UCSD-AML1 (cell line): Measurements from ENCODE around the gene CDKN1C.

Experiments
- DNase-seq: peaks from one replicate; lab custom pipeline; 2025; ENCODE audit not compliant: unreplicated experiment; lab: John Stamatoyannopoulos, UW

Gene CDKN1C

GRCh38 chr11:2870460-2870859, 15.1 kb downstream of the CDKN1C start:
- no peak for DNase-seq

- no peak for DNase-seq
These were observed 15.8 kb downstream of the CDKN1C start for GRCh38 chr11:2869561-2870427.

GRCh38 chr11:2869134-2869526, 16.4 kb downstream of the CDKN1C start:
- no peak for DNase-seq

GRCh38 chr11:2868506-2869133, 17.0 kb downstream of the CDKN1C start:
- no peak for DNase-seq

- DNase-seq = no peak
These were observed 17.7 kb downstream of the CDKN1C start for GRCh38 chr11:2867722-2868505.

- no peak for DNase-seq
These were observed 18.4 kb downstream of the CDKN1C start for GRCh38 chr11:2867142-2867541.

GRCh38 chr11:2865922-2866577, 19.5 kb downstream of the CDKN1C start:
- DNase-seq = no peak

- DNase-seq = no peak
These were observed 20.7 kb downstream of the CDKN1C start for GRCh38 chr11:2864901-2865300.

- DNase-seq = no peak
These were observed 22.3 kb downstream of the CDKN1C start for GRCh38 chr11:2863276-2863618.

- DNase-seq = no peak
These were observed 22.9 kb downstream of the CDKN1C start for GRCh38 chr11:2862395-2863275.

- no peak for DNase-seq
These were observed 24.9 kb downstream of the CDKN1C start for GRCh38 chr11:2860636-2861035.

GRCh38 chr11:2859699-2860037, 25.9 kb downstream of the CDKN1C start:
- DNase-seq = no peak

GRCh38 chr11:2858995-2859698, 26.4 kb downstream of the CDKN1C start:
- no peak for DNase-seq

GRCh38 chr11:2857918-2858317, 27.7 kb downstream of the CDKN1C start:
- no peak for DNase-seq

- no peak for DNase-seq
These were observed 28.3 kb downstream of the CDKN1C start for GRCh38 chr11:2857276-2857675.

- no peak for DNase-seq
These were observed 30.4 kb downstream of the CDKN1C start for GRCh38 chr11:2855162-2855561.

- DNase-seq = no peak
These were observed 31.5 kb downstream of the CDKN1C start for GRCh38 chr11:2853997-2854560.

GRCh38 chr11:2853401-2853800, 32.2 kb downstream of the CDKN1C start:
- DNase-seq = no peak

GRCh38 chr11:2849994-2850770, 35.4 kb downstream of the CDKN1C start:
- DNase-seq = no peak
